Sigmoid colon (tissue), 7 donors: ENCODE results near the gene CLDN14. TPM values are rescaled to one million over a fixed set of nuclear protein-coding genes. Genes with fewer than 3 reads are reported as not detected.

Experiments
- DNase-seq: peaks from one replicate; pipeline ENCODE4 v3.0.0-alpha.2; 2019
- H3K27ac ChIP-seq, 4 donors: fragments of 200-600 bp; sonication (generic); one replicate each; pipeline ENCODE4 v1.5.1; 2016 to 2019; ENCODE audit warnings: mild to moderate bottlenecking in 1 of 4
- H3K27me3 ChIP-seq, 3 donors: fragments of 200-600 bp; sonication (generic); one replicate each; pipeline ENCODE4 v1.5.1; 2019; ENCODE audit warnings: mild to moderate bottlenecking in 1 of 3
- H3K36me3 ChIP-seq, 4 donors: fragments of 200-600 bp; sonication (generic); one replicate each; pipeline ENCODE4 v1.5.1; 2016 to 2019
- H3K4me1 ChIP-seq, 4 donors: fragments of 200-600 bp; sonication (generic); one replicate each; pipeline ENCODE4 v1.5.1; 2017 to 2019
- H3K4me3 ChIP-seq, 4 donors: fragments of 200-600 bp; sonication (generic); one replicate each; pipeline ENCODE4 v1.5.1; 2017 to 2019; ENCODE audit warnings: mild to moderate bottlenecking in 2 of 4, moderate library complexity in 1 of 4
- H3K9me3 ChIP-seq, 4 donors: fragments of 200-600 bp in 3 of 4; sonication (generic) in 3 of 4; one replicate each; pipeline versions ENCODE4 v1.5.1 to v1.6.1; 2013 to 2019
- CTCF ChIP-seq, 4 experiments: fragments of 450-650 bp in 3 of 4; fragments of 200-600 bp in 1 of 4; IDR thresholded peaks; one replicate each; pipeline ENCODE4 v1.5.1; 2016 to 2019; ENCODE audit warnings: antibody characterized with exemption in 4 of 4, mild to moderate bottlenecking in 3 of 4, moderate library complexity in 2 of 4
- EP300 ChIP-seq, 4 donors: sonication (generic); formaldehyde crosslinking; IDR thresholded peaks; one replicate each; pipeline ENCODE4 v1.6.1; 2017; ENCODE audit warnings: antibody characterized with exemption in 4 of 4
- POLR2A ChIP-seq, 2 donors: fragments of 450-650 bp; IDR thresholded peaks; one replicate each; pipeline ENCODE4 v1.6.1; 2016; ENCODE audit warnings: antibody characterized with exemption in 2 of 2, mild to moderate bottlenecking in 2 of 2, moderate library complexity in 2 of 2
- POLR2AphosphoS5 ChIP-seq, 4 donors: sonication (generic); formaldehyde crosslinking; IDR thresholded peaks; one replicate each; pipeline ENCODE4 v1.6.1; 2017; ENCODE audit warnings: antibody characterized with exemption in 4 of 4
- WGBS, 2 donors: extraction: QIAGEN DNeasy Blood & Tissue Kit; methylation state at CpG; one replicate each; pipeline ENCODE4 v1.1.7; 2013; 5-methylcytosine and 5-hydroxymethylcytosine counted together
- intact Hi-C: fragments of 100-400 bp; cut with DNase I; formaldehyde crosslinking; loops from one replicate; pipeline ENCODE4 v1.15.1; 2023
- polyA plus RNA-seq, 3 donors: library from polyadenylated mRNA; stranded (reverse); fragments of 200-250 nt; gene quantifications; one replicate each; pipeline ENCODE4 v1.2.3, GENCODE V29; 2013
- total RNA-seq, 4 donors: library from RNA; depleted of rRNA; stranded (reverse); fragments of >200 nt; gene quantifications; one replicate each; pipeline ENCODE4 v1.1.0, GENCODE V29; 2016
- donor health status: healthy with polysubstance abuse.
- donor health status: Bipolar disorder and iron deficiency.
- donor health status: healthy.

Gene CLDN14
- total and polyA plus RNA-seq, 7 donors = 1.3 TPM; not detected in 6

- no peaks in the 10 kb centered on the region for H3K36me3 ChIP-seq
- 88 to 90% methylated on average over 9 of the region's 9 CpGs for WGBS, 2 donors
- peaks cover 0 to 7% (median 0%) of the 10 kb centered on the region in 4 donors for H3K4me1 ChIP-seq
- TF ChIP-seq CTCF (IDR thresholded peaks at IDR 0.05) (no peak), EP300 (IDR thresholded peaks at IDR 0.05) (no peak), POLR2A (IDR thresholded peaks at IDR 0.05) (no peak), POLR2AphosphoS5 (IDR thresholded peaks at IDR 0.05) (no peak)
- no peaks in the 10 kb centered on the region for H3K9me3 ChIP-seq
- intact Hi-C loops = loop anchor here (10.0 kb wide), 1 partner anchor 500 kb away; no protein-coding TSS in a partner anchor
- no peak overlapping the region for H3K4me3 ChIP-seq
- H3K27ac ChIP-seq = no peak overlapping the region
- no peaks in the 10 kb centered on the region for H3K27me3 ChIP-seq
- no peak for DNase-seq
These were observed 54.6 kb downstream of the CLDN14 start for GRCh38 chr21:36425286-36425685.

GRCh38 chr21:36424592-36424991 lies 55.3 kb downstream of the CLDN14 start:
- H3K9me3 ChIP-seq = no peaks in the 10 kb centered on the region
- H3K36me3 ChIP-seq = no peaks in the 10 kb centered on the region
- intact Hi-C loops = loop anchor here (10.0 kb wide), 1 partner anchor 500 kb away; no protein-coding TSS in a partner anchor
- peaks cover 0 to 2% (median 0%) of the 10 kb centered on the region in 4 donors for H3K4me1 ChIP-seq
- WGBS, 2 donors = 93% methylated on average over 8 of the region's 8 CpGs
- no peak overlapping the region for H3K4me3 ChIP-seq
- H3K27me3 ChIP-seq = no peaks in the 10 kb centered on the region
- no peak for DNase-seq
- TF ChIP-seq POLR2AphosphoS5 (IDR thresholded peaks at IDR 0.05) (no peak), CTCF (IDR thresholded peaks at IDR 0.05) (no peak), POLR2A (IDR thresholded peaks at IDR 0.05) (no peak), EP300 (IDR thresholded peaks at IDR 0.05) (no peak)
- H3K27ac ChIP-seq = no peak overlapping the region

- Histone ChIP-seq H3K4me3 (no peak overlapping the region), H3K9me3 (no peaks in the 10 kb centered on the region), H3K4me1 (no peaks in the 10 kb centered on the region), H3K27me3 (no peaks in the 10 kb centered on the region), H3K36me3 (no peaks in the 10 kb centered on the region), H3K27ac (no peak overlapping the region)
- DNase-seq = no peak
- intact Hi-C loops = loop anchor here (10.0 kb wide), 1 partner anchor 501 kb away; no protein-coding TSS in a partner anchor
- WGBS, 2 donors = 83 to 92% methylated on average over 12 of the region's 12 CpGs
- TF ChIP-seq CTCF (IDR thresholded peaks at IDR 0.05) (no peak), EP300 (IDR thresholded peaks at IDR 0.05) (no peak), POLR2AphosphoS5 (IDR thresholded peaks at IDR 0.05) (no peak), POLR2A (IDR thresholded peaks at IDR 0.05) (no peak)
These were observed 56.0 kb downstream of the CLDN14 start for GRCh38 chr21:36423771-36424433.

- no peak overlapping the region for H3K27ac ChIP-seq
- no peak for DNase-seq
- H3K4me1 ChIP-seq = no peaks in the 10 kb centered on the region
- H3K9me3 ChIP-seq = no peaks in the 10 kb centered on the region
- TF ChIP-seq CTCF (IDR thresholded peaks at IDR 0.05) (peak in 2 of 4 experiments; percentile 11 to 30), POLR2A (IDR thresholded peaks at IDR 0.05) (no peak)
- H3K36me3 ChIP-seq = no peaks in the 10 kb centered on the region
- no peak overlapping the region for H3K4me3 ChIP-seq
- WGBS, 2 donors = 56 to 66% methylated on average over 28 of the region's 28 CpGs
- intact Hi-C loops = loop anchor here (10.0 kb wide), 1 partner anchor 502 kb away; no protein-coding TSS in a partner anchor
- H3K27me3 ChIP-seq = no peaks in the 10 kb centered on the region
These were observed 57.4 kb downstream of the CLDN14 start for GRCh38 chr21:36422279-36423098.
